OCI-LY3 (cell line): ENCODE results near the gene SCLY.

Experiments
- EZH2phosphoT487 ChIP-seq: fragments of 200-600 bp; shearing (Covaris generic); IDR thresholded peaks from 2 replicates; pipeline ENCODE4 v1.6.1; 2018; ENCODE audit warnings: antibody characterized with exemption, mixed run types, low read depth
- TF ChIP-seq, protein P1 (sequence below): fragments of 200-600, 300-600 bp; sonication (generic); IDR thresholded peaks from 2 replicates; pipeline ENCODE4 v1.5.1; 2014; ENCODE audit warnings: antibody characterized with exemption, low read length, low read depth

DNA sequence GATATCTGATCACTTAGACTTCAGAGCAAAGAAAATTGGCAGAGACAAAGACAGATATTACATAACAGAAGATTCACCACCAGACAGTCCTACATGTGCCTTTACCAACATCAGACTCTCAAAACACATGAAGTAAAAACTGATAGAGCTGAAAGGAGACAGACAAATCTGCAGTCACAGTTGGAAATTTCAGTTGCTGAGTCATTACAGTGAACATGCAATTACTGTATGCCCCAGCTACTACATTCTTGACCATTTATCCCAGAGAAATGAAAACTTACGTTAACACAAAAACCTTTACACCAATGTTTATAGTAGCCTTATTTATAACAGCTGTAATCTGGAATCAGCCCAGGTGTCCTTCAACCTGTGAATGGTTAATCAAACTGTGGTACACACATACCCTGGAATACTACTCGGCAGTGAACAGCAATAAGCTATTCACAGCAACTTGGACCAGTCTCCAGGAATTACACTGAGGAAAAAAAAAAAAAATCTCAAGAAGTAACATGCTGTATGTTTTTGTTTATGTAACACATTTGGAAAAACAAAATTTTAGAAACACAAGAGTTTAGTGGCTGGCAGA, 7.5 kb upstream of the SCLY start:
- no peak for TF ChIP-seq EZH2phosphoT487
- TF ChIP-seq, protein P1, sequence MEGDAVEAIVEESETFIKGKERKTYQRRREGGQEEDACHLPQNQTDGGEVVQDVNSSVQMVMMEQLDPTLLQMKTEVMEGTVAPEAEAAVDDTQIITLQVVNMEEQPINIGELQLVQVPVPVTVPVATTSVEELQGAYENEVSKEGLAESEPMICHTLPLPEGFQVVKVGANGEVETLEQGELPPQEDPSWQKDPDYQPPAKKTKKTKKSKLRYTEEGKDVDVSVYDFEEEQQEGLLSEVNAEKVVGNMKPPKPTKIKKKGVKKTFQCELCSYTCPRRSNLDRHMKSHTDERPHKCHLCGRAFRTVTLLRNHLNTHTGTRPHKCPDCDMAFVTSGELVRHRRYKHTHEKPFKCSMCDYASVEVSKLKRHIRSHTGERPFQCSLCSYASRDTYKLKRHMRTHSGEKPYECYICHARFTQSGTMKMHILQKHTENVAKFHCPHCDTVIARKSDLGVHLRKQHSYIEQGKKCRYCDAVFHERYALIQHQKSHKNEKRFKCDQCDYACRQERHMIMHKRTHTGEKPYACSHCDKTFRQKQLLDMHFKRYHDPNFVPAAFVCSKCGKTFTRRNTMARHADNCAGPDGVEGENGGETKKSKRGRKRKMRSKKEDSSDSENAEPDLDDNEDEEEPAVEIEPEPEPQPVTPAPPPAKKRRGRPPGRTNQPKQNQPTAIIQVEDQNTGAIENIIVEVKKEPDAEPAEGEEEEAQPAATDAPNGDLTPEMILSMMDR: no peak
